B cell (primary cell): ENCODE data around the gene FOXF1. TPM values are rescaled to one million over a fixed set of nuclear protein-coding genes. Genes with fewer than 3 reads are reported as not detected.

ENCODE experiments used
- ATAC-seq: fragments of 200-7000 bp; cut with Tn5 transposase; one replicate; pipeline ENCODE4 v1.10.0; 2021; ENCODE audit warnings: low read depth, mild to moderate bottlenecking, moderate number of reproducible peaks, moderate library complexity
- CTCF ChIA-PET: fragments of 350-600 bp; sonication (Branson Sonifier 250); formaldehyde crosslinking; loops from one replicate; lab custom pipeline; 2021; ENCODE audit warnings: antibody characterized with exemption, inconsistent platforms; lab: Charles Lee
- POLR2A ChIA-PET: fragments of 350-600 bp; sonication (Branson Sonifier 250); formaldehyde crosslinking; loops from one replicate; lab custom pipeline; 2021; ENCODE audit warnings: antibody characterized with exemption; lab: Charles Lee
- DNase-seq: peaks from one replicate; pipeline ENCODE4 v3.0.0; 2013
- H2AFZ ChIP-seq: 2 replicates; pipeline ENCODE4 v1.6.1; 2012; ENCODE audit warnings: mild to moderate bottlenecking, low read depth, low read length; ENCODE audit not compliant: insufficient read depth, poor library complexity, severe bottlenecking
- H3K27ac ChIP-seq, 2 donors: 1 replicate in 1 of 2; 2 replicates in 1 of 2; pipeline ENCODE4 v1.5.1; 2012 to 2013; ENCODE audit warnings: low read length in 2 of 2, mild to moderate bottlenecking in 2 of 2, moderate library complexity in 1 of 2
- H3K27me3 ChIP-seq, 4 experiments: fragments of 200-600 bp in 1 of 4; sonication (generic) in 1 of 4; replicated peaks in 1 of 4; 1 replicate in 2 of 4; 2 replicates in 2 of 4; pipeline versions ENCODE4 v1.6.1 to v1.7.0; 2013 to 2016; ENCODE audit warnings: low read length in 3 of 4, mild to moderate bottlenecking in 2 of 4, mixed read lengths in 1 of 4, moderate library complexity in 1 of 4; ENCODE audit not compliant: insufficient read depth in 4 of 4, control insufficient read depth in 3 of 4; ENCODE audit errors: control extremely low read depth in 1 of 4
- H3K36me3 ChIP-seq, 2 experiments: replicated peaks in 1 of 2; 1 replicate in 1 of 2; 2 replicates in 1 of 2; pipeline versions ENCODE4 v1.6.1 to v1.7.1; 2013; ENCODE audit warnings: low read length in 1 of 2; ENCODE audit not compliant: insufficient read depth in 2 of 2, control insufficient read depth in 1 of 2; ENCODE audit errors: control extremely low read depth in 1 of 2, extremely low read depth in 1 of 2
- H3K4me1 ChIP-seq, 2 donors: fragments of 200-600 bp in 1 of 2; sonication (generic) in 1 of 2; 1 replicate in 1 of 2; 2 replicates in 1 of 2; pipeline versions ENCODE4 v1.5.1 to v1.6.1; 2013 to 2017; ENCODE audit warnings: low read length in 2 of 2; ENCODE audit not compliant: control insufficient read depth in 2 of 2, insufficient read depth in 2 of 2
- H3K4me2 ChIP-seq: replicated peaks from 2 replicates; pipeline ENCODE3; 2012; ENCODE audit warnings: mild to moderate bottlenecking, low read depth, low read length; ENCODE audit not compliant: poor library complexity, severe bottlenecking
- H3K4me3 ChIP-seq, 5 experiments: fragments of 200-600 bp in 1 of 5; sonication (generic) in 1 of 5; 1 replicate in 3 of 5; 2 replicates in 2 of 5; pipeline versions ENCODE4 v1.5.1 to v1.7.0; 2011 to 2016; ENCODE audit warnings: low read length in 4 of 5, mild to moderate bottlenecking in 4 of 5, low read depth in 2 of 5, control low read depth in 1 of 5, moderate library complexity in 1 of 5; ENCODE audit not compliant: insufficient read depth in 1 of 5; ENCODE audit errors: control extremely low read depth in 1 of 5, extremely low read depth in 1 of 5
- H3K79me2 ChIP-seq: fragments of 200-600 bp; sonication (generic); one replicate; pipeline ENCODE4 v1.6.0; 2016; ENCODE audit warnings: low read length; ENCODE audit not compliant: control insufficient read depth, insufficient read depth
- H3K9ac ChIP-seq: fragments of 200-600 bp; sonication (generic); 2 replicates; pipeline ENCODE4 v1.6.1; 2017; ENCODE audit warnings: mild to moderate bottlenecking, low read length, moderate library complexity
- H3K9me3 ChIP-seq, 3 donors: one replicate each; pipeline versions ENCODE4 v1.6.1 to v1.7.1; 2013; ENCODE audit warnings: low read length in 2 of 3; ENCODE audit not compliant: control insufficient read depth in 2 of 3, insufficient read depth in 1 of 3; ENCODE audit errors: control extremely low read depth in 1 of 3
- H4K20me1 ChIP-seq: 2 replicates; pipeline ENCODE4 v1.6.0; 2012; ENCODE audit warnings: mild to moderate bottlenecking, low read length; ENCODE audit not compliant: insufficient read depth, control insufficient read depth, poor library complexity, severe bottlenecking
- H3K27ac Mint-ChIP-seq: one replicate; pipeline ENCODE4 v1.8.0; 2021; ENCODE audit warnings: mixed read lengths
- H3K27me3 Mint-ChIP-seq: one replicate; pipeline ENCODE4 v1.8.0; 2021; ENCODE audit warnings: mixed read lengths
- H3K4me1 Mint-ChIP-seq: one replicate; pipeline ENCODE4 v1.8.0; 2021; ENCODE audit warnings: mixed read lengths
- H3K4me3 Mint-ChIP-seq: one replicate; pipeline ENCODE4 v1.8.0; 2021; ENCODE audit warnings: mixed read lengths
- H3K9me3 Mint-ChIP-seq: one replicate; pipeline ENCODE4 v1.8.0; 2022; ENCODE audit warnings: mixed read lengths; ENCODE audit not compliant: insufficient read depth
- EZH2 ChIP-seq: IDR thresholded peaks from 2 replicates; pipeline ENCODE4 v1.6.1; 2012; ENCODE audit warnings: borderline replicate concordance, low read depth, mild to moderate bottlenecking, moderate library complexity, low read length; ENCODE audit not compliant: insufficient read depth, poor library complexity, severe bottlenecking
- WGBS: methylation state at CpG from one replicate; pipeline ENCODE4 v1.1.5; 2013; ENCODE audit warnings: missing lambda C conversion rate; ENCODE audit not compliant: insufficient coverage; 5-methylcytosine and 5-hydroxymethylcytosine counted together
- intact Hi-C: fragments of 100-400 bp; cut with micrococcal nuclease; formaldehyde crosslinking; loops from one replicate; pipeline ENCODE4 v1.10.0; 2022
- polyA plus RNA-seq: library from polyadenylated mRNA; depleted of rRNA; stranded (reverse); fragments of >200 nt; gene quantifications from 2 replicates; pipeline ENCODE4 v1.2.3, GENCODE V29; 2012
- total RNA-seq, 2 donors: library from RNA; stranded (reverse); fragments of 120-200 nt in 1 of 2; gene quantifications; 1 replicate in 1 of 2; 2 replicates in 1 of 2; pipeline versions ENCODE4 v1.2.3 to v1.2.4, GENCODE V29; 2013 to 2022
- TF ChIP-seq, protein P1 (sequence below): fragments of 200-600 bp; IDR thresholded peaks from one replicate; pipeline ENCODE4 v1.8.0; 2022; ENCODE audit warnings: antibody characterized with exemption, mild to moderate bottlenecking

The FOXF1 gene
- total and polyA plus RNA-seq, 2 donors (not counting 1 experiment from before 2014, with no cell fraction given), result not detected

DNA sequence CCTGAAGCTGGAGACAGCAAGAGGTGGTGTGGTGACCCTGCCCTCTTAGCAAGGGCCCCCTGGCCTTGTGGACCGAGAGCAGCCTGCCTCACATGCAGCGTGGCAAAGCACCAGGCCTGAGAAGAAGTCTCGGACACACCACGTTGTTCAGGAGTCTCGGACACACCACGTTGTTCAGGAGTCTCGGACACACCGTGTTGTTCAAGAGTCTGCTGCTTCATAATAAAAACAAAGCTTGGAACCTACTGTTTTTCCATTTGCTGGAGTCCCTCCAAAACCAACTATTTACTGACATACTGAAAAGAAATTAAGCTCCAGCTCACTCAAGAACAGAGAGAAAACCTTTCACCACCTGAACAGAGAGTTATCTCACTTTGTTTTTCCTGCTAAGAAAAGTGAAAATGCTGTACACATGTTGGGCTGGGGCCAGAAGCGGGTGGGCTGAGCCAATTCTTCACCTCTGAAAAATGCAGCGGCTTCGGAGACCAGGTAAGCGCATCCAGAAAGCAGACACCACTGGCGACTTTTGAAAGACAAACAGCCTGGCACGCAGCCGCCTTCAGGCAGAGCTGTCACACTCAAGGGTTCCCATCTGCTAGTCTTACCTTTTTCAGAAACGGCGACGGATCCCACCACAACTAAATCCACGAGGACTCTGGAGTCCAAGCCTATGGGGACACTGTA lies 35.8 kb downstream of the FOXF1 start:
- no peaks in the 10 kb centered on the region for H3K9me3 ChIP-seq
- H3K4me2 ChIP-seq, result no peak overlapping the region
- Mint-ChIP-seq H3K27ac (no peak overlapping the region), H3K4me1 (no peaks in the 10 kb centered on the region), H3K27me3 (no peaks in the 10 kb centered on the region), H3K9me3 (no peaks in the 10 kb centered on the region), H3K4me3 (no peak overlapping the region)
- H3K79me2 ChIP-seq, result peaks cover 8% of the 10 kb centered on the region
- peaks cover 0 to 64% of the 10 kb centered on the region in 2 experiments for H3K36me3 ChIP-seq
- no peak for DNase-seq
- no peaks in the 10 kb centered on the region for H3K27me3 ChIP-seq
- no peak overlapping the region for H2AFZ ChIP-seq
- CTCF ChIA-PET, result no interaction called here
- no peak overlapping the region for H3K9ac ChIP-seq
- WGBS, result 98% methylated on average over 19 of the region's 19 CpGs
- no peaks in the 10 kb centered on the region for H3K4me1 ChIP-seq
- H4K20me1 ChIP-seq, result no peaks in the 10 kb centered on the region
- no peak for ATAC-seq
- no peak overlapping the region for H3K4me3 ChIP-seq
- H3K27ac ChIP-seq, result no peak overlapping the region
- TF ChIP-seq, protein P1, sequence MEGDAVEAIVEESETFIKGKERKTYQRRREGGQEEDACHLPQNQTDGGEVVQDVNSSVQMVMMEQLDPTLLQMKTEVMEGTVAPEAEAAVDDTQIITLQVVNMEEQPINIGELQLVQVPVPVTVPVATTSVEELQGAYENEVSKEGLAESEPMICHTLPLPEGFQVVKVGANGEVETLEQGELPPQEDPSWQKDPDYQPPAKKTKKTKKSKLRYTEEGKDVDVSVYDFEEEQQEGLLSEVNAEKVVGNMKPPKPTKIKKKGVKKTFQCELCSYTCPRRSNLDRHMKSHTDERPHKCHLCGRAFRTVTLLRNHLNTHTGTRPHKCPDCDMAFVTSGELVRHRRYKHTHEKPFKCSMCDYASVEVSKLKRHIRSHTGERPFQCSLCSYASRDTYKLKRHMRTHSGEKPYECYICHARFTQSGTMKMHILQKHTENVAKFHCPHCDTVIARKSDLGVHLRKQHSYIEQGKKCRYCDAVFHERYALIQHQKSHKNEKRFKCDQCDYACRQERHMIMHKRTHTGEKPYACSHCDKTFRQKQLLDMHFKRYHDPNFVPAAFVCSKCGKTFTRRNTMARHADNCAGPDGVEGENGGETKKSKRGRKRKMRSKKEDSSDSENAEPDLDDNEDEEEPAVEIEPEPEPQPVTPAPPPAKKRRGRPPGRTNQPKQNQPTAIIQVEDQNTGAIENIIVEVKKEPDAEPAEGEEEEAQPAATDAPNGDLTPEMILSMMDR, result no peak
- no peak for TF ChIP-seq EZH2
- intact Hi-C loops, result no loop called here
- POLR2A ChIA-PET, result no interaction called here

DNA sequence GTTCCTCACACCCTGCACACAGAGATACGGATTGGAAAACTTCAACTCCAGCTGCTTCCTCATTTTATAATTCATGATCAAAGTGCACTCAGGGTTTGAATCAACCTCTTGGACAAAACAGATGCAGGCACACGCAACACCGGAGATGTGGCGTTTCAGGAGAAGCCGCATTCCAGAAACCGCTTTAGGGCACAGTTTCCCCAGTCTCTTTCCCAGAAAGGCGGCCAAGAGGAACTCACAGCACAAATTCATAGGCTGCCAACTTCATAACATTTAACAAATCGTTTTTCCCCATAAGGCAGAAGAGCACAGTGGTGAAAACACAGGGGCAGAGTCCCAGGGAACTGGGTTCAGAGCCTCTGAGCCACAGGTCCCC lies 36.3 kb downstream of the FOXF1 start:
- CTCF ChIA-PET, result no interaction called here
- no peaks in the 10 kb centered on the region for H3K27me3 ChIP-seq
- Mint-ChIP-seq H3K4me3 (no peak overlapping the region), H3K27ac (no peak overlapping the region), H3K27me3 (no peaks in the 10 kb centered on the region), H3K4me1 (no peaks in the 10 kb centered on the region), H3K9me3 (no peaks in the 10 kb centered on the region)
- H3K4me3 ChIP-seq, result no peak overlapping the region
- ATAC-seq, result no peak
- DNase-seq, result no peak
- POLR2A ChIA-PET, result no interaction called here
- TF ChIP-seq, protein P1, result no peak
- TF ChIP-seq EZH2, result no peak
- peaks cover 0 to 64% of the 10 kb centered on the region in 2 experiments for H3K36me3 ChIP-seq
- H2AFZ ChIP-seq, result no peak overlapping the region
- no peak overlapping the region for H3K4me2 ChIP-seq
- WGBS, result 98% methylated on average over 8 of the region's 8 CpGs
- no peaks in the 10 kb centered on the region for H4K20me1 ChIP-seq
- intact Hi-C loops, result no loop called here
- no peak overlapping the region for H3K27ac ChIP-seq
- H3K9me3 ChIP-seq, result no peaks in the 10 kb centered on the region
- peaks cover 8% of the 10 kb centered on the region for H3K79me2 ChIP-seq
- H3K9ac ChIP-seq, result no peak overlapping the region
- H3K4me1 ChIP-seq, result no peaks in the 10 kb centered on the region
